GM13976 (cell line): ENCODE measurements around the gene TMEM184B.
"Not testable (repeated sequence)": the region's sequence is repeated elsewhere in the genome, so short reads cannot be mapped to it uniquely, and the experiment has no call there.

Experiments used
- DNase-seq: peaks from one replicate; pipeline ENCODE4 v3.0.0; 2012; ENCODE audit warnings: low spot score
- CTCF ChIP-seq: IDR thresholded peaks from 2 replicates; pipeline ENCODE4 v1.5.1; 2012; ENCODE audit warnings: borderline replicate concordance, mild to moderate bottlenecking; ENCODE audit not compliant: insufficient read depth; ENCODE audit errors: extremely low read depth, missing control alignments, control extremely low read depth
- in situ Hi-C: fragments of 300-500 bp; cut with MboI; formaldehyde crosslinking; loops from one replicate; pipeline ENCODE4 v1.12.0; 2022; ENCODE audit warnings: low sequenced_read_pairs, mixed read lengths, inconsistent platforms; ENCODE audit not compliant: unreplicated experiment

The TMEM184B gene

GRCh38 chr22:38238519-38239071 is 34.2 kb downstream of the TMEM184B start:
- in situ Hi-C loops: no loop called here
- no peak for TF ChIP-seq CTCF
- DNase-seq: no peak

GRCh38 chr22:38236786-38237185 is 36.0 kb downstream of the TMEM184B start:
- in situ Hi-C loops: no loop called here
- no peak for TF ChIP-seq CTCF
- no peak for DNase-seq

GRCh38 chr22:38235240-38235850 is 37.5 kb downstream of the TMEM184B start:
- DNase-seq: no peak
- in situ Hi-C loops: no loop called here
- no peak for TF ChIP-seq CTCF

GRCh38 chr22:38233856-38234255 is 39.0 kb downstream of the TMEM184B start:
- in situ Hi-C loops, DNase-seq: not testable (repeated sequence)

GRCh38 chr22:38233427-38233826 is 39.4 kb downstream of the TMEM184B start:
- DNase-seq: no peak
- no peak for TF ChIP-seq CTCF
- in situ Hi-C loops: no loop called here

- no peak for DNase-seq
- in situ Hi-C loops: no loop called here
- no peak for TF ChIP-seq CTCF
These were observed 40.6 kb downstream of the TMEM184B start for GRCh38 chr22:38232196-38232595.

DNA sequence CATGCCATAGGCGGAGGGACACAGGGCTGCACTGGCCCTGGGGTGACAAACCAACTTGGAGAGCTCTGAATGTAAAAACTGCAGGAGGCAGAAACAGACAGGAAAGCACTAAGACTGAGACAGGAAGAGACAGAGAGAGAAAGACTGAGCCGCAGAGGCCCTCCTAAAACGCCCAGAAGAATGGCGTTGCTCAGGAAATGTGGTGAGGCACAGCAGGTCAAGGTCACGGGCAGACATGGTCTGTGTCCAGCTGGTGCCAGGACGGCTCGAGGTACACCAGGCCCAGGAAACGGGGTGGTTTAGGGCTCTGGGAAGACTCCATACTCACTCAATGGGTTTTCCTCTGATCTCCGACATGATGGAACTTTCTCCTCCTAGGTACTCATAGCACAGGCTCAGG is 41.9 kb downstream of the TMEM184B start:
- in situ Hi-C loops: no loop called here
- no peak for TF ChIP-seq CTCF

More for the DNA sequence above, 41.9 kb downstream of the TMEM184B start:
- DNase-seq: no peak
